NCI-H446 (cell line): Measurements from ENCODE around the gene TMEM272.

ENCODE experiments used
- DNase-seq, 2 experiments: peaks; one replicate each; lab custom pipeline; 2025; lab: John Stamatoyannopoulos, UW

The TMEM272 gene

GRCh38 chr13:51780099-51780498, 64.9 kb downstream of the TMEM272 start:
- DNase-seq: no peak

GRCh38 chr13:51778392-51778791, 66.6 kb downstream of the TMEM272 start:
- peak in 1 of 2 experiments; percentile 22 for DNase-seq

- DNase-seq: no peak
Measured at GRCh38 chr13:51777921-51778320, 67.1 kb downstream of the TMEM272 start.

DNA sequence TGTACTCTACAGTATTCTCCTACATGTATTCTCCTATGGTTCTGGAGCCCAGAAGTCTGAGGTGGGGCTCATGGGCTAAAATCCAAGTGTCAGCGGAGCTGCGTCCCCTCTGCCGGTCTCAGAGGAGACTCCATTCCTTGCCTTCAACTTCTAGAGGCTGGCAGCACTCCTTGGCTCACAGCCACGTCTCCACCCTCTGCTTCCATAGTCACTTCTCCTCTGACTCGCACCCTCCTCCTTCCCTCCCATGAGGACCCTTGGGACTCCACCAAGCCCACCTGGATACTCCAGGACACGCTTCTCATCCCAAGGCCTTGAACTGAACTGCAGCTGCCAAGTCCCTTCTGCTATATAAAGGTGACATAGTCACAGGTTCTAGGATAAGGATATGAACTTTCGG, 68.8 kb downstream of the TMEM272 start:
- no peak for DNase-seq

DNA sequence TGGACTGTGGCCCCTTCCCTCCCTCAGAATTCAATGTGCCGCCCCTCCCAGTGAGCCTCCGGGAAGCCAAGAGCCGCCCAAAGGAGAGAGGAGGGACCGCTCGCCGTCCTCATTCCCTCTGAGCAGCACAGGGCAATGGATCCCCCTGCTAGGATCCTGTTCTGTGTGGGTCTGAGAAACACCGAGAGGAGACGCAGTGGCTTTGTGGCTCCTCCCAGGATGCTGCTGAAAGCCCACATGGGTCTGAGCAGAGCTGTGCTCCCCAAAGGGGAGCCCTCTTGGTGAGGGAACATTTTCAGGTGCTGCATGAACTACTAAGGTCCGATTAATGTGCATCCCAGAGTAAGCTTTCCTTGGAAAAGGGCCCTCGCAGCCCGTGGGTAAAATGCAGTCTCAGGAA, 71.5 kb downstream of the TMEM272 start:
- DNase-seq: no peak

DNA sequence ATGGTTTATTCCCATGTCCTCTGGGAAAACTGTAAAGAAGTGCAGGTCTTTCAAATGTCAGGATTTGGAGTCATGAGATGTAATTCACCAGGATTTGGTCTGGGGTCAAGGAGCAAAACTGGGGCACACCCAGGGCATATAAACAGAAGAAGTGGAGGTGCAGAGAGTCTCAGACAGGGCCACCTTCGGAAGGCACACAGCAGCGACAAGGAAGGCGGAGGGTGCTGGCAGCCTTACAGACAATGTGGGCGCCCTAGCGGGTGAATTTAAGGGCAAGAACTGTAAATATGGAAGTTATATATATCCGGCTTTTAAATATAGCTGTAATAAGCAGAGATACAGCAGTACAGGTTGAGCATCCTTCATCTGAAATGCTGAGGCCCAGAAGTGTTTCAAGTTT, 72.2 kb downstream of the TMEM272 start:
- DNase-seq: no peak

- no peak for DNase-seq
Measured at GRCh38 chr13:51772105-51772455, 72.9 kb downstream of the TMEM272 start.

GRCh38 chr13:51771418-51772104, 73.4 kb downstream of the TMEM272 start:
- no peak for DNase-seq

DNA sequence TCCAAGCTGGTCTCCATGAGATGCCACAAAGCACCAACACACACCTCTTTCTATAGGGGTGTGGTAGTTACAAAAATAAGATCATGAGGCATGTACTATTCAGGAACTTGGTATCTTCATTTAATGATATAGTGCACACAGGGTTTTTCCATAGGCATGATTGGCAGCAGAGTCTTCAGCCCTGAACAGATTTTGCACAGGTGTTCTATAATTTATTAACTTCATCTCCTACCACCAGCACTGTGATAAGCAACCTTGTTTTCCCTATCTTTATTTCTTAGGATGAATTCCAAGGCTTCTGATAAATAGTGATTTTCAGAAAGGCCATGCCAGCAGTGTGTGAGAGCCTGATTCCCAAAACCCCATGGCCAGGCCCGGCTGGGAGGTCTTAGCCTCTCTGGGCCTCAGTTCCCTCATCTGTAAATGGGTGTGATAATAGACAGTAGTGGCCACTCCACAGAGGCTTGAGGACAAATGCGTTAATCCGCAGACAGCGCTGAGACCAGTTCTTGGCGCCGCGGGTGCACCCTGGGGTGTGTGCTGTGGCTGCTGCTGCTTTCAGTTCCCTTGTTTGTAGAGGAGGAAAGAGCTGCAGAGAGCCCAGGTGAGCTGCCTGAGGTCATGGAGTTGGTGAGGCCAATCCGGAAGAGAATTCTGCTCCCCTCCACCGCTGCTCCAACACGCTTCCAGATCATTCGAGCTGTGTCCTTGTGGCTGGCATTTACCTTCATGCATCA, 74.1 kb downstream of the TMEM272 start:
- DNase-seq: no peak

DNA sequence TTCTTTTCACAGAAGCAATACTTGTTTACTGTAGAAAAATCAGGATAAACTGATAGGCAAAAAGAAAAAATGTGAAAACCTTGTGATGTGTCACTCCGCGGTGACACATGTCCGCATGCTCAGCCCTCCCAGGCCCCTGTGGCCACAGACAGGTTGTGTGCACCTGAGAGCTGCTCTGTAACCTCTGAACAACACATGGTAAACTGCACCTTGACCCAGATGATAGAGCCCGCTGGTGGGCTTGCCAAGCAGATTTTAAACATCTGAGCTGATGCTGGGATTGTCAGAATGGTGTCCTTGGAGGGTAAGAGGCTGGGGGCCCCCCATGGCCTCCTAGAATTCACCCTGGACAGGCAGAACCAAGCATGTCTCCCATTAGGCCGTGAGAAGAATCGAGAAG, 74.8 kb downstream of the TMEM272 start:
- DNase-seq: no peak

DNA sequence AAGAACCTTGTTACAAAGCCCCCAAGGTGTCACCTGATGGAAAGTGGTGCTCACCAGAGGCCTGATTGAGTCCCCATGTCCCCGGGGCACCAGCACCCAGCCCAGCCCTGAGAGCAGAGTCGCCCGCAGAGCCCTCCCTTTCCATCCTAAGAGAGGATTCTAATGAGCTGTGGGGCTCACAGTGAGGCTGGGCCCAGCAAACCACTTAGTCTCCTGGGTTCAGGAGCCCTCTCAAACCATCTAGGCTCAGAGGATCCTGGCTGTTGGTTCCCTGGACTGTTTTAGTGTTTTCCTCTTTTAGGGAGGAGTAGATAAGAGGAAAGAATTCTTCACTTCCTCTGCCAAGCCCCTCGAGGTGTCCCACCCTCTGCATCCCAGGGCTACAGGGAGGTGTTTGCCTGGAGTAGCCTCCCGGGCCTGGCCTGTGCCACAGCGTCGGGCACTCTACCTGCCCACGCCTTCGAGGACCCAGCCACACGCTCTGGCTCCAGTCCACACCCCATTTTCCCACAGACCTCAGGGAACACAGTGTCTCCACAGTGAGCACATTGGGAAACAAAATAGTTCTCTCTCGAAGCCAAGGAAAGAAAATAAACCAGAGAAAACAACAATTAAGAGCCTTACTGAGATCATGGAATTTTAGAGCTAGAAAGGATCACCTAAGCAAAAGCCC, 75.4 kb downstream of the TMEM272 start:
- DNase-seq: no peak

DNA sequence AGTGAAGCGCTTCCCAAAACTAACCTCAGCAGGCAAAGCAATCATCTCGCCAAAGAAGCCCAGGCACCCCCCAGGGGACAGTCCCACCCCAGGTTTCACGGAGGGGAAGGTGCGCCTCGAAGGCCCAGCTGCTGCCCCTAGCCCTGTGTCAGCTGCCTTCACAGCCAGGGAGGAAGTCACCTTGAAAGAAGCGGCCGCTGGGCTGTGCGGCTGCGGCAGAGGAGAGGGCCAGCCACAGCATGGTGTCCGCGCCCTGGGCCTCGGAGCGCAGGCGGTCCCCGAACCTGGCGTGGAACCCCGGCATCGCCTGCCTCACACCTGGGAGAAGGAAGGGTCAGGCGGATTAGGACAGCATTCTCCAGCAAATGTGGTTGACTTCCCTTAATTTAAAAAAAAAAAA, 76.0 kb downstream of the TMEM272 start:
- no peak for DNase-seq

DNA sequence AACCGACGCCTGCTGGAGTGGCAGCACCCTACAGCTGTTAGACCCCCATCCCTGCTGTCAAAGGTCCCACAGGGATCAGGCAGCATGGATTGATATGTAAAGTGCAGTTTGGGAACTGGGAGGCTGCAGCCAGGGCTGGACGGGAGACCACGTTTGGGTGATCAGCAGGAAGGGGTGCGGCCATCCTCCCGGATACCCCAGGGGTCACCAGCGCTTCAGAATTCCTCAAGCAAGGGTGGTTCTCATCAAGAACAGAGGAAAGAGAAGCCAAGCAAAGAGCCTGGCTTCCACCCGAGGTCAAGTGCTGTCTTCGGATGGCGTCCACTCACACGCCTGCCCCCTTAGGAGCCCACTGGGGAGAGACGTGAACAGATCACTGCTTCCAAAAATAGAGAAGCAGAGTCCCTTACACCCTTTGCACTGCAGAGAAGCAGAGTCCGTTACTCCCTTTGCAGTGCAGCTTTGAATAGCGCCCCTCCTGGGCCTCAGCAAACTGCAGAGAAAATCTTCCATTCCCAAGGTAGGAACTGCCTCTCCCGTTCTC, 76.5 kb downstream of the TMEM272 start:
- DNase-seq: no peak

GRCh38 chr13:51767100-51767499, 77.9 kb downstream of the TMEM272 start:
- no peak for DNase-seq

- no peak for DNase-seq
Measured at GRCh38 chr13:51765142-51765515, 79.8 kb downstream of the TMEM272 start.

GRCh38 chr13:51764184-51765141, 80.5 kb downstream of the TMEM272 start:
- peak in 1 of 2 experiments; percentile 3 for DNase-seq

GRCh38 chr13:51763486-51763885, 81.5 kb downstream of the TMEM272 start:
- no peak for DNase-seq
